ENCODE results near the gene SYDE1. TPM values are rescaled to one million over a fixed set of nuclear protein-coding genes. Genes with fewer than 3 reads are reported as not detected.

SYDE1 gene
- total RNA-seq (2022; extraction: Qiagen RNA extraction), result 15.7 to 20.3 TPM (median 17.5 TPM) in 5 replicates

GRCh38 chr19:15107061-15108010 lies at the start of gene SYDE1:
SYDE1 (plus strand) TSS chr19:15107401; CDS start chr19:15107434, 33 bp downstream.

GRCh38 chr19:15081911-15082310 lies 25.3 kb upstream of the SYDE1 start, which contains the start of gene OR1I1:
OR1I1 (plus strand) TSS chr19:15082211; CDS start chr19:15087066, 4,855 bp downstream.

Other genes starting within 250 kb of the SYDE1 start
- not detected in 5 replicates for gene OR7A17, start 221.3 kb upstream of the SYDE1 start, total RNA-seq (2022; extraction: Qiagen RNA extraction)
- not detected in 5 replicates for gene OR7C2, start 165.9 kb upstream of the SYDE1 start, total RNA-seq (2022; extraction: Qiagen RNA extraction)
- not detected in 5 replicates for gene SLC1A6, start 127.5 kb upstream of the SYDE1 start, total RNA-seq (2022; extraction: Qiagen RNA extraction)
- not detected in 5 replicates for gene CASP14, start 57.9 kb upstream of the SYDE1 start, total RNA-seq (2022; extraction: Qiagen RNA extraction)
- gene OR1I1, start 25.2 kb upstream of the SYDE1 start, total RNA-seq (2022; extraction: Qiagen RNA extraction), result not detected in 5 replicates
- gene NOTCH3, start 93.6 kb downstream of the SYDE1 start, total RNA-seq (2022; extraction: Qiagen RNA extraction), result 8.9 to 17.6 TPM (median 15.7 TPM) in 5 replicates
- gene EPHX3, start 125.0 kb downstream of the SYDE1 start, total RNA-seq (2022; extraction: Qiagen RNA extraction), result 0.12 TPM in 1 of 5 replicates, not detected in the others
- 19.5 to 28.3 TPM (median 25.6 TPM) in 5 replicates for gene BRD4, start 225.1 kb downstream of the SYDE1 start, total RNA-seq (2022; extraction: Qiagen RNA extraction)

Data from A549 treated with Mapracorat at 1 μM for 4 hours (cell line).